ENCODE data around the gene KMT2C.

The KMT2C gene

DNA sequence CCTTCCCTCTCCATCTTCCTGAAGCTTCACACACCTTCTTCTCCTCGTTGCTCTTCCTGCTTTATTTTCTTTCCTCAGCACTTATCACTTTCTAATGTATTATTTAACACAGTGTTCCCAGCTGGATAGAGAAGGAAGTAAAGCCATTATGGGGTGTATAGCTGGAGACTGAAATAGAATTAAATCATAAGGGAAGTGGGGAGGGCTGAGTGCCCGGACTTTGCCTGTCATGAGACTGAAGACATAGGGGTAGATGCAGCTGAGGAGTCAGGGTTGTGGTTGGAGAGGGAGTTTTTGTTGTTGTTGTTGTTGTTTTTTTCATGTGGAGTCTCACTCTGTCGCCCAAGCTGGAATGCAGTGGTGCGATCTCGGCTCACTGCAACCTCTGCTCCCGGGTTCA lies 345.1 kb downstream of the KMT2C start:
- no peak for DNase-seq

DNA sequence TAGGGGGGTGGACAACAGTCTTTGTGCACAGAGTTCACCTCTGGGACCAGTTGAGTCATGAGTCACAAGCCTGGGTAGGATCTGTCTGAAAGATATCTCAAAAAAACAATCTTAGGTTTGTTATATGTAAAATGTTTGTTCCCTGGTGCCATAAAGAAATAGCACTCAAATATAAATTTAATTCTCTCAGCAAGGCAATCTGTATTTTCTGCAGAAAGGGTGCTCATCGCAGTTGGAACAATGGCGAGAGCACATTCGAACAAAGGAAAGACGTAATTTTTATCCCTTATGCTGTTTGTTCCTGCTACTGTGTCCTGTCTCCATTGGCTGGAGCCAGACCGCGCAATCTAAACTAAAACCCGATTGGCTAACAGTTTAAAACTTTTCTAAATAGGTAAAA lies 346.6 kb downstream of the KMT2C start:
- no peak for DNase-seq

GRCh38 chr7:152086513-152086912 lies 349.3 kb downstream of the KMT2C start:
- no peak for DNase-seq

GRCh38 chr7:152085131-152085530 lies 350.7 kb downstream of the KMT2C start:
- no peak for DNase-seq

Data from NCI-H187 treated with DMSO at 0.1 percent for 48 hours (cell line).